Astrocyte of the hippocampus (primary cell): ENCODE measurements around the gene PSME3IP1.

ENCODE experiments used
- DNase-seq: peaks from one replicate; pipeline ENCODE4 v3.0.0; 2011; ENCODE audit warnings: low read depth, low spot score

The PSME3IP1 gene

DNA sequence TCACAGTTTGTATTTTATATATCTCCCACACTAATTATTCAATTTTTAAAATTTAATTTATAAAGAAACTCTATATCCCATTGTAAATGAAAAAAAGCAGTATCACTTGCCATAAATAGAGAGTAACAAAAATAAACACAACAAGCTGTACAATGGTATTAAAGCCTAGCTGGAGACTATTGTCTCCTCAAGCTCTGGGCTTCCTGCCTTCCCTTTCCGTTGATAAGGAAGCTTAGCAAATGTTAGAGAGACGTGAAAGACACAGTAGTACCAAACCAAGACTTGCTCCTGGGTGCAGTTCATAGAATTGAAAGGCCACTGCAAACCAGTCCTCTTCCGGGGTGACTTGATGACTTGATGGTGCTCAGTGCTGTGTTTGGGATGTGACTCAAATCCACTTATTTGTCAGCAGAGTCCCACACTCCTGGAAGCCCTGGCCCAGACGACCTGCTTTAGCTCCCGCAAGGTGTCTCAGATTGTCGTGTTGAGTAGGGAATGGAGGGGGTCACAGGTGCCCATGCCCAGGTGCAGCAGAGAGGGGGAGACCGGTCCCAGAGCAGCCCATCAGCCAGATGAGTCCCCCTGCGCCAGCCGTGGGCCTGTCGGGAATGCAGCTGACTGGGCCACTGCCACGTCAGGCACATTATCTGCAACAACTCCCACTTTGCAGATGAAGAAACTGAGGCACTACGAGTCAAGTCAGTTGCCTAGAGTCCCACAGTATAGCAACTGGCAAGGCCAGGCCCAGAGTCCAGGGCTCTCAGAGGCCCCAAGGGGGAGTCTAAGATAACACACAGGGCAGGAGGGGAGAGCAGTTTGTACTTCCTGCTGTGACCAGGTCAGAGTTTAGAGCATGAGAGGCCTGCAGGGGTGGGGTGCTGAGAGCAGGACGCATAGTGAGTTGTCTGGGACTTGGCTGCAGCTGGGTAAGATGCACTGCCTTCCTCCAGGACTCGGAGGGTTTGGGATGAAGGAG is 40.5 kb downstream of the PSME3IP1 start:
- no peak for DNase-seq

GRCh38 chr16:57144027-57144426 is 41.8 kb downstream of the PSME3IP1 start:
- DNase-seq = no peak

- no peak for DNase-seq
These were observed 42.5 kb downstream of the PSME3IP1 start for GRCh38 chr16:57143149-57143921.

DNA sequence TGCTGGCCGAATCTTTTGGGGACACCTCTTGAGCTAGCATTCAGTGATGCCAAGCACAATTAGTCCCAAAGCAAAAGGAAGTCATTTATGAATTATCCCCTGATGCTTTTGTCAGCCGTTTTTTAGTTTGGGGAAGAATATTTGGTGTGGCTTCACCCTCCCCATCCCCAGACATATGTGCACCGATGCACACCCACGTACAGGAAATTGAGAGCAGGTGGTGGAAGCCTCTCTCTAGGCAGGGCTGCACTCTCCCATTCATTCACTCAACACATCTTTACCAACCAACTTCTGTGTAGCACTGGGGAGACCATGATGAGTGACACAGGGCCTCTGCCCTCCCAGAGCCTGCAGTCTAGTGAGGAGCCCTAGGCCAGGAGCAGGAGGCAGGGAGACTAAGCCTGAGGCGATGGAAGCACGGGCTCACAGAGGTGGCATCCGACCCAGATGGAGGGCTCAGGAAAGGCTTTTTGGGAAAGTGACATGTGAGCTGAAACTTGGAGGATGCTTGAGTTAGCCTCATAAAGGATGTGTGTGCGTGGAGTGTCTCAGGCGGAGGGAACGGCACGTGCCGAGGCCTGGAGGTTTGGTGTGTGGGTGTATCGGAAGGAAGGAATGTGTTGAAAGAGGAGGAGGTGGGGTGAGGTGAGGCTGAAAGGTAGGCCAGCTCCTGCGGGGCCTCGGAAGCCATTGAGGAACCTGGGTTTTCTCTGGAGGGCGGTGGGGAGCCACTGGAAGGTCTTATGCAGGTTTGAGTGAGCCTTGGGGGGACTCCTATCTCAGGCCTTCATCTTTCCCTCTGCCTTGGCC is 43.8 kb downstream of the PSME3IP1 start:
- DNase-seq = no peak

GRCh38 chr16:57140931-57141668 is 44.7 kb downstream of the PSME3IP1 start:
- no peak for DNase-seq

DNA sequence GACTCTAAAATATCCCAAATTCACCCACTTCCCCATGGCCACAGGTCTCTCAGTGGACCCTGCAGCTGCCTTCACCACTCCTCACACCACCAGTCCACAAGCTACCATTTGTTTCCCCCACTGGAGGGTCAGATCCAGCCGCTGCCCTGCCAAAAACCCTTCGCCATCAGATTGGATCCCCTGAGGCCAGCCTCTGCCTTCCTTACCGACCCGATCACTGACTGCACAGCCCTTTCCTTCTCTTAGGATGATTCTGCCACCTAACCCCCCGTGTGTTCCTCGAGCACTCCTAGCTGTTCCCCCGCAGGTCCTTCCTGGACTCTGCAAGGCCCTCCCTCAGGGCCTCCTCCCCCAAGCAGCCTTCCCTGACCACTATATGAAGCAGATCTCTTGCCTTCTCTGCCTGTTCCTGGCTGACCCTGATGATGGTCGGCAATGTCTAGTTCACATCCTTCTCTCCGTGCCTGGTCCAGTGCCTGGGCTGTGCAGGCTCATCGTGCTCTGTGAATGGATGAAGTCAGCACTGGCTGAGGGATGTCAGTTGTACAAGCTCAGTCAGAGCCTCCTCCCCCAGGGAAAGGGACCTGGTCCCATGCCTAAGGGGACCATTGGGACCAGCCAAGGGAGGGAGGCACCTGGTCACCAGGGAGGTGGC is 47.4 kb downstream of the PSME3IP1 start:
- no peak for DNase-seq

GRCh38 chr16:57137566-57138273 is 48.1 kb downstream of the PSME3IP1 start:
- DNase-seq = no peak

GRCh38 chr16:57137043-57137442 is 48.8 kb downstream of the PSME3IP1 start:
- no peak for DNase-seq

DNA sequence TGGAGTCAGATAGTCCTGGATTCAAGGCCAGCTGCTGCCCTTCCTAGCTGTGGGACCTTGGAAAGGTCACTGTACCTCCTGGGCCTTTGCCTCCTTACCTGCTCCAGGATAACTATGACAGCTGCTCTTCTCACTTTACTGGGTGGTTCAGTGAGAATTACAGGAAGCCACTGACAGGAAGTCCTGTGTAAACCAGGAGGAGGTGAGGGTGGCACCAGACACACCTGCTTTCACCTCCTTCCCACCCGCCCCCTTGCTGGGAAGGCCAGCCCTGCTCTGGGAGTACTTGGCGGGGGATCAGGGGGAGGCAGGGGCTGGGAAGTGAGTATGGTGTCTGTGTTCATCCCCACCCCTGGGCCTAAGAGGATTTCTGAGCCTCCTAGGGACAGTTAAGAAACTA is 50.9 kb downstream of the PSME3IP1 start:
- no peak for DNase-seq

- DNase-seq = no peak
These were observed 52.0 kb downstream of the PSME3IP1 start for GRCh38 chr16:57133886-57134285.

GRCh38 chr16:57133031-57133430 is 52.8 kb downstream of the PSME3IP1 start:
- DNase-seq = no peak

DNA sequence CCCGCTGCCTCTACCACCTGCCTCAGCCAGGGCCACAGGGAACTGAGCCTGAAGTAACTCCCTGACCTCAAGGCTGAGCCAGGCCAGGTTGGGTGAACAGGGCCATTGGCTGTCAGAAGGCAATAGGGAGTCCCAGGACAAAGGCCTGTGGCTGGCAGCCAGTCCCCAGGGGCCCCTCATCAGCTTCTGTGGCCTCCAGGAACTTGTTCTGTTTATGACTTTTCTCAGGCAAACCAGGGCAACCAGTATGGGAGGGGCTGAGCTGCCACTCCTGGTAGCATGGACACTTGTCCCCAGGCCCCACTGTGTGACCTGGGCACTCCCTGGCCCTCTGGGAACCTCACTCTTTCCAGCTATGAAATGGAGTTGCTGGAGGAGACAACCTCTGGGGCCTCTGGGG is 53.4 kb downstream of the PSME3IP1 start:
- no peak for DNase-seq

DNA sequence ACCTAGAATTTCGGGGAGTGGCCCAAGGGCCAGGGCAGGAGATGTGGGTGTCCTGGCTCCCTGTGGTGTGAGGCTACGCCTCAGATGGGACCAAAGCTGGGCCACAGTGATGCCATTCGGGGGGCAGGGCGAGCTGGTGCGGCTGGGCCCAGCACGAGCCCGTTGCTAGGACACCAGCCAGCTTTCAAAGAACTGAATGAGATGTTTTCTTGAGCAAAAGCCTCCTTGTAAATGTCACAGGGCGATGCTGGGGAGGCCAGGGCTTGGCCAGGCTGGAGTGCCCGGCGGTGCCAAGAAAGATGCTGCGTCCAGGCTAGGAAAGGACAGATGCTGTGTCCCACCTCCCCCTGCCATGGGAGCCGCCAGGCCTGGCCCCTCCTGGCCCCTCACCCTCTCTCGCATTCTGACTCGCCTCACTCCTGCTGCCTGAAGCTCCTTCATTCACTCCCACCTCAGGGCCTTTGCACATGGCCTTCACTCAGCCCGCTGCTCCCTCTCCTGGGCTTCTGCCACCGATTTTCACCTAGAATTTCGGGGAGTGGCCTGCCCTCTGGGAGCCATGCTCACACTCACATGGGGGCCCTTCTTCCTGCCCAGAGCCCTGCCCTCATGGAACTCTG is 54.4 kb downstream of the PSME3IP1 start:
- peak; percentile 25 for DNase-seq

DNA sequence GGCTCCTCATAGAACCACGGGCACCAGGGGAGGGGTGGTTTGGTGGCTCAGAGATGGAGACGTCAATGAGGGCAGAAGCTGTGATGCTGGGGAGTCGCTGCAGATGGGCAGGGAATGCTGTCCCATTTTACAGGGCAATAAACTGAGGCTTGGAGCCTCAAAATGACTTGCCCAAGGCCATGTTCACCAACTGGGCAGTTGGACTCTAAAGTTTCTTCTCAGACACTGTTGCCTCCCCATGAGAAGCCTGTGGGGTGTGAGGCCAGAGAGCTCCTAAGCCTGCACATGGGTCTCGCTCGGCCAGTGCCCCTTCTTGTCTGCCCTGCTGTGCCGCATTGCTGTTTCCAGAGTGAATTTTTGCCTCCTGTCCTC is 54.9 kb downstream of the PSME3IP1 start:
- no peak for DNase-seq

GRCh38 chr16:57128771-57129389 is 57.0 kb downstream of the PSME3IP1 start:
- DNase-seq = no peak

- DNase-seq = no peak
These were observed 58.0 kb downstream of the PSME3IP1 start for GRCh38 chr16:57127836-57128235.

GRCh38 chr16:57127037-57127763 is 58.6 kb downstream of the PSME3IP1 start:
- DNase-seq = no peak

DNA sequence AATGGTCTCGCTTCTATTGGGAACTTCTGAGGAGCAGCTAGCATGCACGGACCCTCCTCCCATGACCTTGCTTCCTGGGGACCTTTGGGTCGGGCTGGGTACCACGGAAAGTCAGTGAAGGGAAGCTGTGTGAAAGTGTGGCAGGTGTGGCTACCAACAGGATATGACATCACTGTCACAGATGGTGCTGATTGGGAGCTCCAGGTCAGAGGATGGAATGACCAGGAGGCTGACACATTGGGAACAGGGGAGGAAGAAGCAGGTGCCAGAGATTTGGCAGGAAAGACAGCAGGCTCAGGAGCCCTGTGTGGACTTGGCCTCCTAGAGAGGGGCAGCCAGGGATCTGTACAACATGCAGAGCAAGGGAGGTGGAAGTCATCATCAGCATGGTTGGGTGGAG is 59.4 kb downstream of the PSME3IP1 start:
- DNase-seq = no peak
